ENCODE measurements around the gene KEAP1. TPM values are rescaled to one million over a fixed set of nuclear protein-coding genes. Genes with fewer than 3 reads are reported as not detected.

The KEAP1 gene
- total RNA-seq, 6 donors from 2014 or later: 34.6 to 85.1 (median 60.7) TPM

GRCh38 chr19:10510301-10510802, 7.2 kb upstream of the KEAP1 start:
- Histone ChIP-seq H3K4me3 (no peak overlapping the region), H3K4me1 (peaks cover 4 to 21% (median 5%) of the 10 kb centered on the region in 4 donors), H3K36me3 (no peaks in the 10 kb centered on the region), H3K27ac (no peak overlapping the region), H3K9me3 (no peaks in the 10 kb centered on the region), H3K27me3 (peaks cover 0 to 25% (median 14%) of the 10 kb centered on the region in 4 donors)
- TF ChIP-seq CTCF (IDR thresholded peaks at IDR 0.05) (peak; percentile 49 to 69 (median 55)), POLR2AphosphoS5 (IDR thresholded peaks at IDR 0.05) (no peak)
- 3 to 9% methylated on average over 7 to 12 of the region's 15 CpGs for WGBS, 2 donors
- peak in 1 of 2 donors; percentile 40 for ATAC-seq (ENCODE audit: low FRiP score in 2 of 2)
- peak in 1 of 2 donors; percentile 62 for DNase-seq

GRCh38 chr19:10508707-10509106, 5.6 kb upstream of the KEAP1 start:
- H3K4me1 ChIP-seq: peaks cover 0 to 9% (median 4%) of the 10 kb centered on the region in 4 donors
- H3K27ac ChIP-seq: no peak overlapping the region
- WGBS, 2 donors: 77 to 90% methylated on average over 3 of the region's 3 CpGs
- TF ChIP-seq EP300 (IDR thresholded peaks at IDR 0.05) (no peak), POLR2A (IDR thresholded peaks at IDR 0.05) (no peak), POLR2AphosphoS5 (IDR thresholded peaks at IDR 0.05) (no peak), CTCF (IDR thresholded peaks at IDR 0.05) (no peak)
- no peaks in the 10 kb centered on the region for H3K9me3 ChIP-seq
- no peaks in the 10 kb centered on the region for H3K36me3 ChIP-seq
- ATAC-seq (ENCODE audit: low FRiP score in 2 of 2) (no peak), DNase-seq (no peak)
- peaks cover 0 to 10% (median 1%) of the 10 kb centered on the region in 4 donors for H3K27me3 ChIP-seq
- no peak overlapping the region for H3K4me3 ChIP-seq

- H3K27ac ChIP-seq: no peak overlapping the region
- no peak overlapping the region for H3K4me3 ChIP-seq
- peaks cover 3 to 13% (median 4%) of the 10 kb centered on the region in 4 donors for H3K4me1 ChIP-seq
- DNase-seq: no peak
- no peaks in the 10 kb centered on the region for H3K9me3 ChIP-seq
- no peak for ATAC-seq (ENCODE audit: low FRiP score in 2 of 2)
- H3K36me3 ChIP-seq: no peaks in the 10 kb centered on the region
- 90 to 94% methylated on average over 16 of the region's 16 CpGs for WGBS, 2 donors
- peaks cover 0 to 3% (median 0%) of the 10 kb centered on the region in 4 donors for H3K27me3 ChIP-seq
- TF ChIP-seq EP300 (IDR thresholded peaks at IDR 0.05) (no peak), POLR2A (IDR thresholded peaks at IDR 0.05) (no peak), POLR2AphosphoS5 (IDR thresholded peaks at IDR 0.05) (no peak), CTCF (IDR thresholded peaks at IDR 0.05) (no peak)
Measured at GRCh38 chr19:10508036-10508435, 4.9 kb upstream of the KEAP1 start.

- peak; percentile 72 to 89 (median 77) for TF ChIP-seq CTCF (IDR thresholded peaks at IDR 0.05)
- no peak for TF ChIP-seq POLR2A (IDR thresholded peaks at IDR 0.05)
- no peak overlapping the region for H3K27ac ChIP-seq
- peaks cover 0 to 3% (median 0%) of the 10 kb centered on the region in 4 donors for H3K27me3 ChIP-seq
- H3K4me1 ChIP-seq: peaks cover 13 to 26% (median 15%) of the 10 kb centered on the region in 4 donors
- no peaks in the 10 kb centered on the region for H3K9me3 ChIP-seq
- 27 to 28% methylated on average over 17 of the region's 17 CpGs for WGBS, 2 donors
- peak in 1 of 2 donors; percentile 84 for DNase-seq
- peak; percentile 64 to 66 for ATAC-seq (ENCODE audit: low FRiP score in 2 of 2)
- no peaks in the 10 kb centered on the region for H3K36me3 ChIP-seq
- H3K4me3 ChIP-seq: no peak overlapping the region
Measured at GRCh38 chr19:10505583-10506229, 2.5 kb upstream of the KEAP1 start.

Data from upper lobe of left lung (tissue), 6 donors.